HG02943 (cell line): Measurements from ENCODE around the gene TVP23A.
"Not testable (repeated sequence)": the region's sequence is repeated elsewhere in the genome, so short reads cannot be mapped to it uniquely, and the experiment has no call there.

Source experiments
- ATAC-seq: cut with Tn5 transposase; IDR thresholded peaks from one replicate; pipeline ENCODE4 v1.9.1; 2021; ENCODE audit warnings: mild to moderate bottlenecking, low read depth, moderate library complexity; ENCODE audit not compliant: unreplicated experiment

TVP23A gene

GRCh38 chr16:10808218-10808617, 10.4 kb downstream of the TVP23A start:
- no peak for ATAC-seq

- ATAC-seq, result no peak
These were observed 11.9 kb downstream of the TVP23A start for GRCh38 chr16:10806698-10807097.

- no peak for ATAC-seq
These were observed 13.3 kb downstream of the TVP23A start for GRCh38 chr16:10805334-10805733.

- ATAC-seq, result no peak
These were observed 18.9 kb downstream of the TVP23A start for GRCh38 chr16:10799736-10800135.

- ATAC-seq, result no peak
These were observed 27.5 kb downstream of the TVP23A start for GRCh38 chr16:10791048-10791447.

GRCh38 chr16:10788630-10789029, 30.0 kb downstream of the TVP23A start:
- ATAC-seq, result not testable (repeated sequence)

- ATAC-seq, result no peak
These were observed 31.3 kb downstream of the TVP23A start for GRCh38 chr16:10787304-10787703.

GRCh38 chr16:10782628-10783027, 36.0 kb downstream of the TVP23A start:
- no peak for ATAC-seq

- ATAC-seq, result no peak
These were observed 38.0 kb downstream of the TVP23A start for GRCh38 chr16:10780628-10781027.

- ATAC-seq, result not testable (repeated sequence)
These were observed 38.7 kb downstream of the TVP23A start for GRCh38 chr16:10779908-10780307.

- no peak for ATAC-seq
These were observed 41.2 kb downstream of the TVP23A start for GRCh38 chr16:10777356-10777755.

GRCh38 chr16:10776923-10777322, 41.7 kb downstream of the TVP23A start:
- not testable (repeated sequence) for ATAC-seq

GRCh38 chr16:10776280-10776679, 42.3 kb downstream of the TVP23A start:
- ATAC-seq, result peak; percentile 65

GRCh38 chr16:10770907-10771306, 47.7 kb downstream of the TVP23A start:
- ATAC-seq, result no peak

- no peak for ATAC-seq
These were observed 49.2 kb downstream of the TVP23A start for GRCh38 chr16:10769381-10769780.

GRCh38 chr16:10767127-10767526, 51.5 kb downstream of the TVP23A start:
- ATAC-seq, result no peak

- ATAC-seq, result no peak
These were observed 52.8 kb downstream of the TVP23A start for GRCh38 chr16:10765772-10766171.

GRCh38 chr16:10763456-10763855, 55.1 kb downstream of the TVP23A start:
- no peak for ATAC-seq

GRCh38 chr16:10762336-10763016, 56.1 kb downstream of the TVP23A start:
- ATAC-seq, result no peak

GRCh38 chr16:10761373-10761772, 57.2 kb downstream of the TVP23A start:
- no peak for ATAC-seq

GRCh38 chr16:10760858-10761257, 57.7 kb downstream of the TVP23A start:
- ATAC-seq, result no peak

GRCh38 chr16:10756574-10756973, 62.0 kb downstream of the TVP23A start:
- no peak for ATAC-seq

- no peak for ATAC-seq
These were observed 63.7 kb downstream of the TVP23A start for GRCh38 chr16:10754941-10755340.
